Heart left ventricle (tissue), 16 donors: ENCODE results near the gene KLHL42. TPM values are rescaled to one million over a fixed set of nuclear protein-coding genes. Genes with fewer than 3 reads are reported as not detected.

Source experiments
- ATAC-seq, 4 donors: fragments of 200-7000 bp; cut with Tn5 transposase; one replicate each; pipeline ENCODE4 v1.9.1; 2020 to 2022; ENCODE audit warnings: moderate library complexity in 4 of 4, mild to moderate bottlenecking in 3 of 4, moderate number of reproducible peaks in 1 of 4
- DNase-seq, 5 donors: peaks; one replicate each; pipeline ENCODE4 v3.0.0-alpha.2; 2020
- H3K27ac ChIP-seq, 12 donors: fragments of 200-600 bp; sonication (generic) in 4 of 12; one replicate each; pipeline versions ENCODE4 v1.5.0 to v1.8.0; 2016 to 2022; ENCODE audit warnings: mild to moderate bottlenecking in 2 of 12
- H3K27me3 ChIP-seq, 9 donors: fragments of 200-600 bp; sonication (generic) in 2 of 9; one replicate each; pipeline versions ENCODE4 v1.5.1 to v1.8.0; 2016 to 2022; ENCODE audit warnings: mild to moderate bottlenecking in 3 of 9
- H3K36me3 ChIP-seq, 9 donors: fragments of 200-600 bp; sonication (generic) in 2 of 9; one replicate each; pipeline versions ENCODE4 v1.5.0 to v1.8.0; 2018 to 2022; ENCODE audit warnings: mild to moderate bottlenecking in 2 of 9
- H3K4me1 ChIP-seq, 12 donors: fragments of 200-600 bp; sonication (generic) in 4 of 12; one replicate each; pipeline versions ENCODE4 v1.5.0 to v1.8.0; 2016 to 2022; ENCODE audit warnings: mild to moderate bottlenecking in 3 of 12
- H3K4me3 ChIP-seq, 12 donors: fragments of 200-600 bp; sonication (generic) in 4 of 12; one replicate each; pipeline versions ENCODE4 v1.5.0 to v1.8.0; 2017 to 2022; ENCODE audit warnings: mild to moderate bottlenecking in 9 of 12, moderate library complexity in 4 of 12
- H3K9me3 ChIP-seq, 12 donors: fragments of 200-600 bp; sonication (generic) in 4 of 12; one replicate each; pipeline versions ENCODE4 v1.5.0 to v1.8.0; 2016 to 2022; ENCODE audit warnings: mild to moderate bottlenecking in 1 of 12
- POLR2A ChIP-seq, 2 donors: fragments of 450-650 bp; IDR thresholded peaks; one replicate each; pipeline ENCODE4 v1.6.1; 2017; ENCODE audit warnings: antibody characterized with exemption in 2 of 2, mild to moderate bottlenecking in 2 of 2, moderate library complexity in 2 of 2
- WGBS, 4 donors: extraction: QIAGEN DNeasy Blood & Tissue Kit in 2 of 4; methylation state at CpG; one replicate each; pipeline versions ENCODE4 v1.1.5 to v1.1.7; 2013 to 2018; 5-methylcytosine and 5-hydroxymethylcytosine counted together
- intact Hi-C, 10 donors: fragments of 100-400 bp; cut with DNase I; formaldehyde crosslinking; loops; one replicate each; pipeline versions ENCODE4 v1.11.1 to v1.14.2; 2022
- long read RNA-seq, 3 donors: library from polyadenylated mRNA; unstranded; transcript quantifications; one replicate each; pipeline ENCODE4 v2.0.0, GENCODE V29; 2020 to 2021
- polyA plus RNA-seq, 2 donors: library from polyadenylated mRNA; stranded (reverse); fragments of 200-250 nt; gene quantifications; one replicate each; pipeline ENCODE4 v1.2.3, GENCODE V29; 2013
- total RNA-seq, 9 donors: library from RNA; depleted of rRNA in 2 of 9; stranded (reverse); fragments of >200 nt in 2 of 9; fragmentation: NEBNext Ultra II Directional in 3 of 9; extraction: Animal tissue kit (Norgen Biotek cat#: 25700) in 3 of 9; gene quantifications; one replicate each; pipeline versions ENCODE4 v1.1.0 to v1.2.4, GENCODE V29; 2016 to 2023
- TF ChIP-seq, protein P1 (sequence below), 12 donors: fragments of 200-600 bp; sonication (generic) in 4 of 12; IDR thresholded peaks; one replicate each; pipeline versions ENCODE4 v1.5.0 to v1.8.0; 2018 to 2022; ENCODE audit warnings: antibody characterized with exemption in 12 of 12, mild to moderate bottlenecking in 5 of 12
- donor health status: ischemic (EF 13 %, LVEDD 7.1; RV severe dilation, severe dysfunction).
- donor health status: healthy with polysubstance abuse.
- donor health status: DM: no; HTN: yes; CAD: no.
- donor health status: DM: no; HTN: no; CAD: no.
- donor health status: ischemic (EF 25% LVEDD 6.9; RV normal size, moderate dysfunction).
- donor health status: ischemic (EF 25% LVEDD 5.7; RV mildly dilated, moderate dysfunction).
- donor health status: healthy.
- donor health status: DM: yes; HTN: yes; CAD: no.
- donor health status: ischemic (EF 35%, LVEDD 5.7; RV mildly dilated, moderate dysfunction).
- donor health status: nonischemic (EF 11% LVEDD 7.7; RV severe dilation, severe dysfunction).
- donor health status: DM: yes; HTN: yes; CAD: no.
- donor health status: PGD.
- donor health status: ischemic (EF 29% LVEDD 5.4; RV normal size, mild dysfunction).
- donor health status: nonischemic (EF 23%, LVEDD 6.1; RV moderate dilation, normal function).

The KLHL42 gene, protein sequence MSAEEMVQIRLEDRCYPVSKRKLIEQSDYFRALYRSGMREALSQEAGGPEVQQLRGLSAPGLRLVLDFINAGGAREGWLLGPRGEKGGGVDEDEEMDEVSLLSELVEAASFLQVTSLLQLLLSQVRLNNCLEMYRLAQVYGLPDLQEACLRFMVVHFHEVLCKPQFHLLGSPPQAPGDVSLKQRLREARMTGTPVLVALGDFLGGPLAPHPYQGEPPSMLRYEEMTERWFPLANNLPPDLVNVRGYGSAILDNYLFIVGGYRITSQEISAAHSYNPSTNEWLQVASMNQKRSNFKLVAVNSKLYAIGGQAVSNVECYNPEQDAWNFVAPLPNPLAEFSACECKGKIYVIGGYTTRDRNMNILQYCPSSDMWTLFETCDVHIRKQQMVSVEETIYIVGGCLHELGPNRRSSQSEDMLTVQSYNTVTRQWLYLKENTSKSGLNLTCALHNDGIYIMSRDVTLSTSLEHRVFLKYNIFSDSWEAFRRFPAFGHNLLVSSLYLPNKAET
- total RNA-seq (10 to 100 TPM in 1 of 9 donors, 1 to 10 TPM in 8; 5.0 to 11.4 (median 6.5) TPM), polyA plus RNA-seq (1 to 10 TPM; 3.2 to 5.9 TPM)
- long read RNA-seq, donor 1, full-length matches to known transcripts = 6 of 9 reads
- long read RNA-seq, donor 1, partial matches to known transcripts = 0 of 9 reads
- long read RNA-seq, donor 1, other reads (novel, unspliced or antisense) = 3 of 9 reads
- long read RNA-seq, donor 2, full-length matches to known transcripts = 18 of 25 reads
- long read RNA-seq, donor 2, partial matches to known transcripts = 5 of 25 reads
- long read RNA-seq, donor 2, other reads (novel, unspliced or antisense) = 2 of 25 reads
- long read RNA-seq, donor 3, full-length matches to known transcripts = 8 of 11 reads
- long read RNA-seq, donor 3, partial matches to known transcripts = 1 of 11 reads
- long read RNA-seq, donor 3, other reads (novel, unspliced or antisense) = 2 of 11 reads

DNA sequence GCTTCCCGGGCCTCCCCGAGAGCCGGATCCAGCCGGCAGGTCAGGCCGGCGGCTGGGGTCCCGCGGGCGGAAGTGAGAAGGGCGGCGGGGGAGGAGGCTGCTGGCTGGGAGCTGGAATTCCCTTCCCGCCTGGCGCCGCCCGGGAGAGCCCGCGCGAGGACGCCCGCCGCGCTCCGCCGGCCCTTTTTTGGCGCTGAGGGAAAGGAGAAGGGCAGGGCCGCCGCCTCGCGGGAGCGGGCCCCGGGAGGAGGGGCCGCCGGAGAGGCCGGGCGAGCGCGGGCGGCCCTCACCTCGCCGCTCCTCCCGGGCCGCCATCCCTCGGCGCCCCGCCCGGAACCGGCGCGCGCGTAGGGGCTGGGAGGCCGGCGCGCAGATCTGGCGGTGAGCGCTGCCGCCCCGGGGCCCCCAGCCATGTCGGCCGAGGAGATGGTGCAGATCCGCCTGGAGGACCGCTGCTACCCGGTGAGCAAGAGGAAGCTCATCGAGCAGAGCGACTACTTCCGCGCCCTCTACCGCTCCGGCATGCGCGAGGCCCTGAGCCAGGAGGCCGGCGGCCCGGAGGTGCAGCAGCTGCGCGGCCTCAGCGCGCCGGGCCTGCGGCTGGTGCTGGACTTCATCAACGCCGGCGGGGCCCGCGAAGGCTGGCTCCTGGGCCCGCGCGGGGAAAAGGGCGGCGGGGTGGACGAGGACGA is at the start of gene KLHL42, which contains the start of gene MANSC4:
Gene KLHL42 (plus strand): TSS at position 314 of the 692 bp plus-strand sequence. CDS start 98 bp downstream, at position 412.
Gene MANSC4 (minus strand): TSS at position 317 of the 692 bp plus-strand sequence. CDS start 8,960 bp downstream, outside the sequence.
- H3K36me3 ChIP-seq = peaks cover 0 to 10% (median 0%) of the 10 kb centered on the region in 9 donors
- 0% methylated on average over 16 to 92 of the region's 92 CpGs for WGBS, 4 donors
- DNase-seq (peak; percentile 79 to 89 (median 84)), ATAC-seq (peak; percentile 70 to 96 (median 91))
- H3K4me1 ChIP-seq = peaks cover 0 to 35% (median 21%) of the 10 kb centered on the region in 12 donors
- intact Hi-C loops = loop anchor here in 2 of 10 donors (5.0 to 10.0 kb wide), 2 partner anchors 55 to 68 kb away; partner anchors contain the start of gene MRPS35 (in 1 of the 2)
- peak within 1 kb of the TSS; percentile 72 to 94 (median 84) for H3K4me3 ChIP-seq
- H3K27ac ChIP-seq = peak within 1 kb of the TSS; percentile 75 to 93 (median 88)
- no peaks in the 10 kb centered on the region for H3K9me3 ChIP-seq
- TF ChIP-seq, protein P1, sequence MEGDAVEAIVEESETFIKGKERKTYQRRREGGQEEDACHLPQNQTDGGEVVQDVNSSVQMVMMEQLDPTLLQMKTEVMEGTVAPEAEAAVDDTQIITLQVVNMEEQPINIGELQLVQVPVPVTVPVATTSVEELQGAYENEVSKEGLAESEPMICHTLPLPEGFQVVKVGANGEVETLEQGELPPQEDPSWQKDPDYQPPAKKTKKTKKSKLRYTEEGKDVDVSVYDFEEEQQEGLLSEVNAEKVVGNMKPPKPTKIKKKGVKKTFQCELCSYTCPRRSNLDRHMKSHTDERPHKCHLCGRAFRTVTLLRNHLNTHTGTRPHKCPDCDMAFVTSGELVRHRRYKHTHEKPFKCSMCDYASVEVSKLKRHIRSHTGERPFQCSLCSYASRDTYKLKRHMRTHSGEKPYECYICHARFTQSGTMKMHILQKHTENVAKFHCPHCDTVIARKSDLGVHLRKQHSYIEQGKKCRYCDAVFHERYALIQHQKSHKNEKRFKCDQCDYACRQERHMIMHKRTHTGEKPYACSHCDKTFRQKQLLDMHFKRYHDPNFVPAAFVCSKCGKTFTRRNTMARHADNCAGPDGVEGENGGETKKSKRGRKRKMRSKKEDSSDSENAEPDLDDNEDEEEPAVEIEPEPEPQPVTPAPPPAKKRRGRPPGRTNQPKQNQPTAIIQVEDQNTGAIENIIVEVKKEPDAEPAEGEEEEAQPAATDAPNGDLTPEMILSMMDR (IDR thresholded peaks at IDR 0.05) = peak in 3 of 12 donors; percentile 8 to 21 (median 21)
- peak in 1 of 2 donors; percentile 30 for TF ChIP-seq POLR2A (IDR thresholded peaks at IDR 0.05)
- no peaks in the 10 kb centered on the region for H3K27me3 ChIP-seq

DNA sequence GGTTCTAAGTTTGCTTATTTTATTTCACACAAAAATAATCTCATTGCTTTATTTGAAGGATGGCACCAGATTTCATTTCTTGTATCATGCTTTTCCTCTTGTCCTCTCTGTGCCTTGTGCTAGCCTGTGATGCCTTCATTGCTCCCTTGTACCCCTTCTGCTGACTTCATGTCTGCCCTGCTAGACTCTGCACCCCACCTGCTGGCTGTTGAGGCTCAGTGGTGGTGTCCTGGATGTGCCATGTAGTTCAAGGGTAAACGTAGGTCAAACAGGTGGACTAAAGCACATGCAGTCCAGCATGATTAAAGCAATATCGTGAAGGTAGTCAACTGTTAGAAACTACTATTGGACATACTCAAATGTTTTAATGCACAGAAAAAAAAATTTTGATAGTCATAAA is 47.8 kb upstream of the KLHL42 start:
- Histone ChIP-seq H3K27ac (no peak overlapping the region), H3K4me3 (no peak overlapping the region), H3K4me1 (no peaks in the 10 kb centered on the region), H3K27me3 (no peaks in the 10 kb centered on the region), H3K9me3 (no peaks in the 10 kb centered on the region), H3K36me3 (peaks cover 0 to 86% (median 64%) of the 10 kb centered on the region in 9 donors)
- 57 to 66% (median 63%) methylated on average over 2 of the region's 2 CpGs for WGBS, 4 donors
- DNase-seq (no peak), ATAC-seq (peak in 1 of 4 donors; percentile 58)
- intact Hi-C loops = loop anchor here (2.0 to 10.0 kb wide), 10 partner anchors 89 to 1145 kb away; no protein-coding TSS in a partner anchor
- no peak for TF ChIP-seq POLR2A (IDR thresholded peaks at IDR 0.05)
- TF ChIP-seq, protein P1 (IDR thresholded peaks at IDR 0.05) = peak in 3 of 12 donors; percentile 4 to 13 (median 5)

DNA sequence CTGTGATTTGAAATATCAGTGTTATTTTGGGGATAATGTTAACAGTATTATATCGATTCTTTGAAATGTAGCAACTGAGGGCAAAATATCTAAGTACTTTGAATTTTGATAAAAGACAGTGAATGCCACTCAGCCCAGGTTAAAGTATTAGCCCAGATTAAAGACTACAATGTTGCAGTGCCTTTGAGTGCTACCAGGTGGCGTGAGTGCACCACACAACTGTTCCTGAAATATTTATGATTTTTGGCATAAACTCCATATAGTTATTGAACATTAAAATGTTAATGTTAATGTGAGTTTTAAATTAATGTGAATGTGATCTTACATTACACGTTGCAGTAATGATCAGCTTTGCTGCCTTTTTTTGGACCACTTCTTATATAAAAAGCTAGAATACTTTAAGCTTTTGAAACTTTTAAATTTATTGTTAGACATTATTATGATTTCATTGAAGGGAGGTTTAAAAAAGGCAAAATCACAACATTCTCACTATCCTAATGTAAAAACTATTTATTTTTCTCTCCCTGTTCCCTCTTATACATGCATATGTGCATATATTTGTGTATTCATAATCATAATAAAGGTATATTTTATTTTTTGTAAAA is 46.9 kb upstream of the KLHL42 start:
- H3K27me3 ChIP-seq = no peaks in the 10 kb centered on the region
- ATAC-seq = peak in 3 of 4 donors; percentile 37 to 64 (median 48)
- H3K36me3 ChIP-seq = peaks cover 0 to 86% (median 65%) of the 10 kb centered on the region in 9 donors
- WGBS, 4 donors = 43 to 48% (median 45%) methylated on average over 3 of the region's 3 CpGs
- no peak overlapping the region for H3K4me3 ChIP-seq
- no peaks in the 10 kb centered on the region for H3K9me3 ChIP-seq
- DNase-seq = no peak
- TF ChIP-seq, protein P1 (IDR thresholded peaks at IDR 0.05) = peak; percentile 34 to 87 (median 73)
- TF ChIP-seq POLR2A (IDR thresholded peaks at IDR 0.05) = no peak
- H3K27ac ChIP-seq = no peak overlapping the region
- H3K4me1 ChIP-seq = no peaks in the 10 kb centered on the region
- intact Hi-C loops = loop anchor here (2.0 to 10.0 kb wide), 10 partner anchors 88 to 1144 kb away; no protein-coding TSS in a partner anchor
